Lower leg skin (tissue), 3 donors: Measurements from ENCODE around the gene SYDE1.

Experiments used
- CTCF ChIP-seq, 3 donors: fragments of 450-650 bp; IDR thresholded peaks; one replicate each; pipeline ENCODE4 v1.5.1; 2016; ENCODE audit warnings: antibody characterized with exemption in 3 of 3, mild to moderate bottlenecking in 3 of 3, moderate library complexity in 2 of 3
- POLR2A ChIP-seq, 2 donors: fragments of 450-650 bp; IDR thresholded peaks; one replicate each; pipeline ENCODE4 v1.6.1; 2016 to 2017; ENCODE audit warnings: antibody characterized with exemption in 2 of 2, mild to moderate bottlenecking in 1 of 2, moderate library complexity in 1 of 2

GRCh38 chr19:15122331-15123030 lies 15.3 kb downstream of the SYDE1 start:
- TF ChIP-seq CTCF (IDR thresholded peaks at IDR 0.05) (no peak), POLR2A (IDR thresholded peaks at IDR 0.05) (no peak)
